Umbilical cord (tissue), 2 donors: ENCODE data around the gene CASK. TPM values are rescaled to one million over a fixed set of nuclear protein-coding genes. Genes with fewer than 3 reads are reported as not detected.
"Not testable (repeated sequence)": the region's sequence is repeated elsewhere in the genome, so short reads cannot be mapped to it uniquely, and the experiment has no call there.

Source experiments
- DNase-seq: peaks from one replicate; pipeline ENCODE4 v3.0.0-alpha.2; 2015; ENCODE audit warnings: low spot score
- total RNA-seq: library from RNA; depleted of rRNA; stranded (reverse); fragments of >200 nt; gene quantifications from one replicate; pipeline ENCODE4 v1.2.3, GENCODE V29; 2014; ENCODE audit warnings: low replicate concordance; ENCODE audit not compliant: insufficient read depth

Gene CASK
- total RNA-seq, 1 donor from 2014 or later: 87.6 TPM

GRCh38 chrX:41516999-41517765 is 406.2 kb downstream of the CASK start:
- DNase-seq: no peak

GRCh38 chrX:41516456-41516855 is 406.9 kb downstream of the CASK start:
- DNase-seq: no peak

- no peak for DNase-seq
These were observed 408.0 kb downstream of the CASK start for GRCh38 chrX:41515376-41515775.

DNA sequence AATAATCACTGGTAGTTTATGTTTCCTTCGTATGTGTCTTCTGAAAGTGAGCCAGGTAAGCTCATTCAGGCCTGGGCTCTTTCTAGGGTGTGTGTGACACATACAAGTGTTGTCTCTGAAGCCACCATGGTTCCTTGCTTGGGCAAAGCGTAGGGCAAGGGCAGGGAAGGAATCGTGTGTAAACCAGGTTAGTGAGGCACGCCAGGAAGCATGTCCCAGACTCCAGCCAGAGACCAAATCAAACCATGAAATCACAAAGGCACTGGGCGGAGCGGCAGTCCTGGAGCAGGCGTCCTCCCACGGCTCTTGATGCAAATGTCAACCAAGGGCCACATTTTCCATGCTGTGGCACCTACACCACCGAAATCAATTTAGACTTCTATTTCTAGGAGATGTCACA is 409.2 kb downstream of the CASK start:
- no peak for DNase-seq

GRCh38 chrX:41512853-41513252 is 410.5 kb downstream of the CASK start:
- DNase-seq: not testable (repeated sequence)

GRCh38 chrX:41512394-41512793 is 411.0 kb downstream of the CASK start:
- DNase-seq: no peak

- DNase-seq: no peak
These were observed 415.4 kb downstream of the CASK start for GRCh38 chrX:41507919-41508318.

GRCh38 chrX:41502004-41502403 is 421.4 kb downstream of the CASK start:
- DNase-seq: no peak

DNA sequence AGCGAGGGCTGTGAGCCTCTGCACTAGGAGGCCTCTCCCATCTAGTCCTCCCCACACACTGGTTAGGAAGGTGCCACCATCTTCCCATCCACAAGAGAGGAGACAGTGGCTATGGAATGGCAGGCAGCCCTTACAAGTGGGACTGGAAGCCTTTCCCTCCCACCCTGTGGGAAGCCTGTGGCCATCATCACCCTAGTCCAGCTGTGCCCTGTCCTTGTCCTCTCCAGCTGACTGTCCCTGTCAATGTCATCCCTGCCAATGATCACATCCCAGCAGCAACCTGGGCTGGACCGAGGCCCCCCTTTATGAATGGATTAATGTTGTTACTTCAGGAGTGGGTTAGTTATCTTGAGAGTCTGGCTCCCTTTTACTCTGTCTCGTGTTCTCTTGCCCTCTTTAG is 423.4 kb downstream of the CASK start:
- no peak for DNase-seq

- DNase-seq: no peak
These were observed 424.2 kb downstream of the CASK start for GRCh38 chrX:41499195-41499594.

DNA sequence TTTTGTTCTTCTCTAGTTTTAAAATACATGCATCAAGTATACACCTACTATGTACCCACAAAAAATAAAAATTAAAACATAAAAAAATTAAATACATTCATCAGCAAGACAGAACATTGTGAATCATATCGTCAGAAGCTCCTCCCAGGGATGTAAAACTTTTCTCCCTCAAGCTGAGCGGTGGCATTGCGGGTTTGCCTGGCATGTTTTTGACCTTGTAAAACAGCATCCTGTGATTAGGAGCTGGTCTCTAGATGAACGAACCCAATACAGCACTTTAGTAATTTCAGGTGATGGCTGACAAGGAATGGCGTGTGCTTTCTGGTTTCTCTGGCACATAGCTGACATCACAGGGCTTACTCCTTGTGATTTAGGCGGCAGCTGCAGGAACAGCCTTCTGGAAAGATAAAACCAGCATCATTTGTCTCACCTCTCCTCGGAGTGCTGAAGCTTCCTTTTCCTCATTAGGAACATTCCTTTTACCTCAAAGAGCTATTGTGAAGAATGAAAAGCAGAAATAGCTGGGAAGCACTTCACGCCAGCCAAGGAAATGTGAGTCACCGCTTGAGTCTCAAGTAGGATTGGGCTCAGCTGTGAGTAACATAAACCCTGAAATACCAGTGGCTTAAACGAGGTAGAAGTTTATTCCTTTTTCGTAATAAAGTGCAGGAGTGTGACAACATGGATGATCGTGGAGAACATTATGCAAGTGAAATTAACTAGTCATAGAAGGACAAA is 431.9 kb downstream of the CASK start:
- DNase-seq: peak; percentile 72

DNA sequence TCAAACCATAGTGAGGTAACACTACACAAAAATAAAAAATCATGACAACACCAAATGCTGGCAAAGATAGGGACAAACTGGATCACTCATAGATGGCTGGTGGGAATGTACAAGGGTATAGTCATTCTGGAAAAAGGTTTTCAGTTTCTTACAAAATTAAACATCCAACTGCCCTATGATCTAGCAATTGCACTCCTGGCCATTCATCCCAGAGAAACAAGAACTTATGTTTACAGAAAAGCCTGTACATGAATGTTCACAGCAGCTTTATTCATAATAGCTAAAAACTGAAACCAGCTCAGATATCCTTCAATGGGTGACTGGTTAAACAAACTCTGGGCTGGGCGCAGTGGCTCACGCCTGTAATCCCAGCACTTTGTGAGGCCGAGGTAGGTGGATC is 432.9 kb downstream of the CASK start:
- no peak for DNase-seq

DNA sequence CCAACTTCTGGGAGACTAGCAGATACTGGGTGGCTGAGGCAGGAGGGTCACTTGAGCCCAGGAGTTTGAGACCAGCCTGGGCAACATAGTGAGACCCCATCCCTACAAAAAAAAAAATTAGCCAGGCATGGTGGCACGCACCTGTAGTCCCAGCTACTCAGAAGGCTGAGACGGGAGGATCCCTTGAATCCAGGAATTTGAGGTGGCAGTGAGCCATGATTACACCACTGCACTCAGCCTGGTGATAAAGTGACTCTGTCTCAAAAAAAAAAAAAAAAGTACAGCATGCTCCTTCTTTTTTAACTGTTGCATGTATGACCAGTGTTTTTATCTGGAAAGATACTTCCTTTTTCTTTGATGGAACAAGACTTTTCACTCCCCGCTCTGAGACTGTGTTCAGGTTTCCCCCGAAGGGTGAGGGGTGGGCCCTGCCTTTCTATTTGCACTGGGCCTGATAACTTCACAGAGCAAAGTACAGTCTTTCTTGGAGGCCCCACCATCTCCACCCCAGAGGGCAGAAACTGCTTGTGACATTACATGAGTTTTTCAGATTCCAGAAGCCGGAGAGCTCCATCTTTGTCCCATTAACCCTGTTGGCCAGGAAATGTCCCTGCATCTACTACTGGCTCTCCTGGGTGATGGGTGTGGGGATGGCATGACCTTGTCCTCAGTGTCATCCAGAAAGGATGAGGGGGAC is 441.1 kb downstream of the CASK start:
- DNase-seq: no peak

GRCh38 chrX:41481264-41482109 is 441.9 kb downstream of the CASK start:
- no peak for DNase-seq

- DNase-seq: no peak
These were observed 442.7 kb downstream of the CASK start for GRCh38 chrX:41480508-41481260.

DNA sequence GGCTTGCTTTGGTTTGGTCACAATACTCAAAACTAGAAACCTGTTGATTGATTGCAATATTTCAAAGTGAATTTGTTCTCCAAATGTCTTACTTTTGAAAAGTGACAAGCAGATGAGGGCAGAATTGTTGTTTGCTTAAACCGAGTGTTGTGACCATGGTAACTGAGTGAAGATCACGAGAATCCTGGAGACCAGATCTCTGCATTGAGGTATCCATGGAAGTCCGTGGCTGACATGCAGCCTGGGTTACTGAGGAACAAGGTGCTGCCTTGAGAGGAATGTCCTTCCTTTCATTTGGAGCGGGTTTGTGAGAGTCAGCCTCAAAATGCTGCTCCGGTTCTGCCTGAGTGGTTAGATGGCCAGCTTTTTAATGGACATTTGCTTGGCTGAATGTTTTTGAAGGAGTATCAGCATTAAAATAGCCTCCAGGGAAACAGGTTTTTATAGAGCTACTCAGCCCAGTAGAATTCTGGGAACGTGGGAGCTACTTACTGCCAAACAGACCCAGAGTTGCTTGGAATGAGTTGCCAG is 444.9 kb downstream of the CASK start:
- no peak for DNase-seq

DNA sequence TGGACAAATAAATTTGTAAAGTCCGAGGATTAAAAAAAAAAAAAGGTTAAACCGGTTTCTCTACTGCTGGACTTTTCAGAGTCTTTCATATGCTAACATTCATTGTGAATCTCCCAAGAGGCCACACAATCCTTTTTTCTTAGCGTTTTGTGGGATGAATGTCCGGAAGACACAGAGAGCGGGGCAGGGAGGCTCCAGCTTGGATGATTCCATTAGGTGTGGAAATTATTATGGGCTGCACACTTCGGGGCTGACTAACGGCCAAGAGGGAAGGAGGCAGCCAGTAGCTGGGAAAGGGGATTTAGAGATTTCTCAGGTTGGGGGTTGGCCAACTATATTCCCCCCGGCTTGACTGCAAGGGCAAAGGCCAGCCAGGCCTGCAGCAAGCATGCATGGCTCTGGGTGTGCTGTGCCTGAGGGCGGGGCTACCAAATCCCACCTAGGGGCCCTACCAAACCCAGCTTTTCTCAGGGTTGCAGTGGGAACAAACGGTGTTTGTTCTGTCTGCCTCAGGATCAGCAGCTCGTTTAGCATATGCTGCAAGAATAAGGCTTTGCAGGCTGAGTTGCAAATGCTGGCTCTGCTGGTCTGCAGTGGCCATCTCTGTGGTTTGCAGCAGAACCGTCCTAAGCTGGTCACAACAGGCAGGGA is 447.6 kb downstream of the CASK start:
- DNase-seq: peak; percentile 42

GRCh38 chrX:41475191-41475590 is 448.2 kb downstream of the CASK start:
- no peak for DNase-seq

DNA sequence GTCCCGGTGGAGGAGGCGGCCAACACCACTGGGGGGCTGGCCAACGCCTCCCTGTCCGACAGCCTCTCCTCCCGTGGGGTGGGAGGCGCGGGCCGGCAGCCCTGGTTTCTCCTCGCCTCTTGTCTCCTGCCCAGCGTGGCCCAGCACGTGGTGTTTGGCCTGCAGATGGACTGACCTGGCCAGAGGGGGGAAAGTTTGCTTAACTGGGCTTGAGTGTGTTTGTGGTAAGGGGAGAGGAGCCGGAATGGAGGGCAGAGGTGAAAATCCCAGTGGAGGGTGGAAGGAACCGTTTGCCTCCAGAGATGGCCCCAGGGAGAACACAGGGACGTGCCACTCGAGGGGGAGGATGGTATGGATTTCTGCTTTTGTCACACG is 448.6 kb downstream of the CASK start:
- no peak for DNase-seq
